Measurements from ENCODE around the gene PHLDB3. TPM values are rescaled to one million over a fixed set of nuclear protein-coding genes. Genes with fewer than 3 reads are reported as not detected.

Gene PHLDB3
- total RNA-seq, 1 experiment from 2014 or later = 9.0 TPM

DNA sequence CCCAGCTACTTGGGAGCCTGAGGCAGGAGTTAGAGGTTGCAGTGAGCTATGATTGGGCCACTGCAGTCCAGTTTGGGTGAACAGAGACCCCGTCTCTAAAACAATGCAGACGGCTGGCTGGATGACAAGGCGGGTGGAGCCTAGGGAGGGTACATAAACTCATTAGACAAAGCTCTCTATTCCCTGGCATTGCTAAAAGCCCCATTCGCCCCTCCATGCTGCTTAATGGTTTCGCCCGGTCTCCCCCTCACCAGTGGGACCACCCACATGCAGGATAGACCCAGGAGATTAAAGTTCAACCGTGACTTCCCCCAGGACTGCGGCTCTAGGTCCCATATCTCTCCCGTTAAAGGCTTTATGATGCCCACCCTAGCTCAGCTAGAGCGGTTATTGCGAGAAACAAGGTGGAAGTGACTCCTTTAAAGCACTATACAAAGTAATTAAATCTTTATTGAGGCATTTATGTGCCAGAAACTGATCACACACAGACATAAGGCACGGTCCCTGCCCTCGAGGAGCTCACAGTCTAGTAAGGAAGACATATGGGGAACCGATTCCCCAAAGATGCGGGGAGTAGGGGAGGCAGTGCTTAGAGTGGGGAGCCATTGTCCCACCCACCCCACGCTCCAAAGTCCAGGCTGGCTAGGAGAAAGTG lies 44.1 kb downstream of the PHLDB3 start:
- ChIA-PET POLR2A (ENCODE audit: low non-redundant PET) (no interaction called here), CTCF (no interaction called here)
- Histone ChIP-seq H3K9me3 (ENCODE audit: low read depth, low read length, poor library complexity, severe bottlenecking) (no peaks in the 10 kb centered on the region), H3K27me3 (replicated peaks; ENCODE audit: insufficient read depth, low read depth, low read length, poor library complexity) (no peaks in the 10 kb centered on the region), H3K36me3 (ENCODE audit: insufficient read depth, low read length, poor library complexity, severe bottlenecking) (no peaks in the 10 kb centered on the region), H3K4me3 (ENCODE audit: low read depth, low read length, poor library complexity, severe bottlenecking) (no peak overlapping the region), H3K4me1 (ENCODE audit: insufficient read depth, low read length, poor library complexity, severe bottlenecking) (no peaks in the 10 kb centered on the region), H3K27ac (ENCODE audit: low read depth, low read length, poor library complexity, severe bottlenecking) (no peak overlapping the region)
- TF ChIP-seq, protein P1, sequence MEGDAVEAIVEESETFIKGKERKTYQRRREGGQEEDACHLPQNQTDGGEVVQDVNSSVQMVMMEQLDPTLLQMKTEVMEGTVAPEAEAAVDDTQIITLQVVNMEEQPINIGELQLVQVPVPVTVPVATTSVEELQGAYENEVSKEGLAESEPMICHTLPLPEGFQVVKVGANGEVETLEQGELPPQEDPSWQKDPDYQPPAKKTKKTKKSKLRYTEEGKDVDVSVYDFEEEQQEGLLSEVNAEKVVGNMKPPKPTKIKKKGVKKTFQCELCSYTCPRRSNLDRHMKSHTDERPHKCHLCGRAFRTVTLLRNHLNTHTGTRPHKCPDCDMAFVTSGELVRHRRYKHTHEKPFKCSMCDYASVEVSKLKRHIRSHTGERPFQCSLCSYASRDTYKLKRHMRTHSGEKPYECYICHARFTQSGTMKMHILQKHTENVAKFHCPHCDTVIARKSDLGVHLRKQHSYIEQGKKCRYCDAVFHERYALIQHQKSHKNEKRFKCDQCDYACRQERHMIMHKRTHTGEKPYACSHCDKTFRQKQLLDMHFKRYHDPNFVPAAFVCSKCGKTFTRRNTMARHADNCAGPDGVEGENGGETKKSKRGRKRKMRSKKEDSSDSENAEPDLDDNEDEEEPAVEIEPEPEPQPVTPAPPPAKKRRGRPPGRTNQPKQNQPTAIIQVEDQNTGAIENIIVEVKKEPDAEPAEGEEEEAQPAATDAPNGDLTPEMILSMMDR (conservative IDR thresholded peaks at IDR 0.05; ENCODE audit: low read depth, low read length) = no peak
- TF ChIP-seq EZH2 (IDR thresholded peaks at IDR 0.05; ENCODE audit: borderline replicate concordance, low read depth, low read length, poor library complexity, severe bottlenecking) = no peak
- BruUV-seq (replicated peaks) = no TSS peak
- DNase-seq (ENCODE audit: low spot score) = no peak
- intact Hi-C loops (cut with micrococcal nuclease; ENCODE audit: unreplicated experiment) = no loop called here

DNA sequence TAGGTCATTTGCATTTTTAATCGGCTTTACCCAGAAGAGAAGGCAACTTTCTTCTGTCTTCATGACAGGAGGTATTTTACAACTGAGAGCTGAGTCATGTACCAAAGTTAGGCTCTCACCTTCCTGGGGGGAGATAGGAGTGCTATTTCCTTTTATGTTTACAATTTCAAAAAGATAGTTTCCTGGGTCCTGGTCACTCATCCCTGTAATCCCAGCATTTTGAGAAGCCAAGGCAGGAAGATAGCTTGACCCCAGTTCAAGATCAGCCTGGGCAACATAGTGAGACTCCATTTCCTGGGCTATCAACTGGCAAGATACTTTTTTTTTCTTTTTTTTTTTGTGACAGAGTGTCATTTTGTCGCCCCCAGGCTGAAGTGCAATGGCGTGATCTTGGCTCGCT lies 46.7 kb downstream of the PHLDB3 start:
- TF ChIP-seq EZH2 (IDR thresholded peaks at IDR 0.05; ENCODE audit: borderline replicate concordance, low read depth, low read length, poor library complexity, severe bottlenecking) = no peak
- TF ChIP-seq, protein P1 (conservative IDR thresholded peaks at IDR 0.05; ENCODE audit: low read depth, low read length) = no peak
- no peak overlapping the region for H3K4me3 ChIP-seq (ENCODE audit: low read depth, low read length, poor library complexity, severe bottlenecking)
- H3K9me3 ChIP-seq (ENCODE audit: low read depth, low read length, poor library complexity, severe bottlenecking) = no peaks in the 10 kb centered on the region
- no TSS peak for BruUV-seq (replicated peaks)
- H3K27ac ChIP-seq (ENCODE audit: low read depth, low read length, poor library complexity, severe bottlenecking) = no peak overlapping the region
- intact Hi-C loops (cut with micrococcal nuclease; ENCODE audit: unreplicated experiment) = no loop called here
- peak; percentile 23 for DNase-seq (ENCODE audit: low spot score)
- CTCF ChIA-PET = interaction anchor here (0.6 to 0.7 kb wide), 2 partner anchors 11 to 63 kb away, joined by 3 to 5 read pairs; no protein-coding TSS in a partner anchor
- no peaks in the 10 kb centered on the region for H3K4me1 ChIP-seq (ENCODE audit: insufficient read depth, low read length, poor library complexity, severe bottlenecking)
- H3K27me3 ChIP-seq (replicated peaks; ENCODE audit: insufficient read depth, low read depth, low read length, poor library complexity) = no peaks in the 10 kb centered on the region
- H3K36me3 ChIP-seq (ENCODE audit: insufficient read depth, low read length, poor library complexity, severe bottlenecking) = no peaks in the 10 kb centered on the region
- POLR2A ChIA-PET (ENCODE audit: low non-redundant PET) = no interaction called here

DNA sequence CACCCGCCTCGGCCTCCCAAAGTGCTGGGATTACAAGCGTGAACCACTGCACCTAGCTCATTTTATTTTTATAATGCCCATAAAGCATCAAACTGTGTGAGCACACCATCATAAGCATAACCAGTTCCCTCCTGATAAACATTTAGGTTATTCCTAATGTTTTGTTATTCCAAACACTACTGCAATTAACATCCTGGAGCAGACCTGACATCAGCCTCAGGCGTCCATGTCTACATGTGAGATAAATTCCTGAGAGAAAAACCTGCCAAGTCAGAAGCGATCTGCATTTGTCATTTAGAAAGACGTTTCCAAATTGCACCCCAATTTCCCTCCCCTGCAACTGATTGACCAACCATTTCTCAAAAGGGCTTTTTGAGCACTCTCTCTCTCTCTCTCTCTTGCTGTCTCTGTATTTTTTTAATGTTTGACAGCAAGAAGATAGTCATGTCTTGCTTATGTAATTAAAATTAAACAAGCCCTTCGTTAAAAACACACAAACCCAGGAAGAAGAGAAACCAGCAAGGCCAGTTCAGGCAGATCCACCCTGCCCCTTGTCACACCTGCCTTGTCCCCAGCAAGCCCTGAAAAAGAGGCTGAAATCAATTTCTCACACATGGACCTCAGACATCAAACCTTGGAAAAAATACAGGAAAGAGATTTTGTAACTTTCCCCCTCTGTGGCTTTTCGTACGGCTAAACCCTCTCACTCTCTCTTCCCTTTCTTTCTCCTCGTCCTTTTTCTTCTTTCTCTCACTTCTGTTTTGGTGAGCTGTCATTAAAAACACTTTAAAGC lies 49.0 kb downstream of the PHLDB3 start:
- TF ChIP-seq EZH2 (IDR thresholded peaks at IDR 0.05; ENCODE audit: borderline replicate concordance, low read depth, low read length, poor library complexity, severe bottlenecking) = no peak
- TF ChIP-seq, protein P1 (conservative IDR thresholded peaks at IDR 0.05; ENCODE audit: low read depth, low read length) = no peak
- no peaks in the 10 kb centered on the region for H3K9me3 ChIP-seq (ENCODE audit: low read depth, low read length, poor library complexity, severe bottlenecking)

More for the DNA sequence above, 49.0 kb downstream of the PHLDB3 start:
- Histone ChIP-seq H3K4me1 (ENCODE audit: insufficient read depth, low read length, poor library complexity, severe bottlenecking) (no peaks in the 10 kb centered on the region), H3K36me3 (ENCODE audit: insufficient read depth, low read length, poor library complexity, severe bottlenecking) (no peaks in the 10 kb centered on the region), H3K27me3 (replicated peaks; ENCODE audit: insufficient read depth, low read depth, low read length, poor library complexity) (no peaks in the 10 kb centered on the region), H3K4me3 (ENCODE audit: low read depth, low read length, poor library complexity, severe bottlenecking) (no peak overlapping the region), H3K27ac (ENCODE audit: low read depth, low read length, poor library complexity, severe bottlenecking) (no peak overlapping the region)
- CTCF ChIA-PET = no interaction called here
- no TSS peak for BruUV-seq (replicated peaks)
- DNase-seq (ENCODE audit: low spot score) = no peak
- intact Hi-C loops (cut with micrococcal nuclease; ENCODE audit: unreplicated experiment) = no loop called here
- POLR2A ChIA-PET (ENCODE audit: low non-redundant PET) = no interaction called here

Data from A673 (cell line).